HFFc6 (cell line): ENCODE results near the gene TMEM17. TPM values are rescaled to one million over a fixed set of nuclear protein-coding genes. Genes with fewer than 3 reads are reported as not detected.

Experiments used
- DNase-seq: peaks from one replicate; pipeline ENCODE4 v3.0.0-alpha.2; 2018
- H3K27ac Mint-ChIP-seq: 2 replicates; pipeline ENCODE4 v1.8.0; 2020; ENCODE audit warnings: mild to moderate bottlenecking, mixed read lengths
- H3K27me3 Mint-ChIP-seq: 2 replicates; pipeline ENCODE4 v1.8.0; 2021; ENCODE audit warnings: mild to moderate bottlenecking, moderate library complexity, mixed read lengths; ENCODE audit not compliant: insufficient read depth
- H3K36me3 Mint-ChIP-seq: 2 replicates; pipeline ENCODE4 v1.8.0; 2021; ENCODE audit warnings: low read depth, mixed read lengths
- H3K4me1 Mint-ChIP-seq: 2 replicates; pipeline ENCODE4 v1.8.0; 2020; ENCODE audit warnings: low read depth, mixed read lengths
- H3K4me3 Mint-ChIP-seq: 2 replicates; pipeline ENCODE4 v1.8.0; 2020; ENCODE audit warnings: mild to moderate bottlenecking, moderate library complexity, mixed read lengths
- H3K9me3 Mint-ChIP-seq: 2 replicates; pipeline ENCODE4 v1.8.0; 2020; ENCODE audit warnings: mild to moderate bottlenecking, mixed read lengths
- total RNA-seq, 6 experiments: library from RNA; stranded (reverse); fragmentation: NEBNext Ultra II Directional; extraction: Animal tissue kit (Norgen Biotek cat#: 25700); gene quantifications; 2 replicates in 1 of 6; 3 replicates in 5 of 6; pipeline ENCODE4 v1.2.3, GENCODE V29; 2021
- TF ChIP-seq, protein P1 (sequence below): fragments of 200-600 bp; sonication (generic); IDR thresholded peaks from 2 replicates; pipeline ENCODE4 v1.5.0; 2021; ENCODE audit warnings: antibody characterized with exemption, mild to moderate bottlenecking

TMEM17 gene
- total RNA-seq, 6 experiments from 2014 or later = 2.4 to 4.4 (median 3.4) TPM

- no peaks in the 10 kb centered on the region for H3K36me3 Mint-ChIP-seq
Observed at GRCh38 chr2:62466503-62466854, 39.5 kb downstream of the TMEM17 start.

GRCh38 chr2:62465741-62466502 lies 40.1 kb downstream of the TMEM17 start:
- Mint-ChIP-seq H3K9me3 (no peaks in the 10 kb centered on the region), H3K4me1 (peaks cover 19% of the 10 kb centered on the region), H3K36me3 (no peaks in the 10 kb centered on the region), H3K4me3 (no peak overlapping the region), H3K27me3 (no peaks in the 10 kb centered on the region; the same call in 1 of the 2 replicates), H3K27ac (no peak overlapping the region)
- DNase-seq = no peak
- TF ChIP-seq, protein P1, sequence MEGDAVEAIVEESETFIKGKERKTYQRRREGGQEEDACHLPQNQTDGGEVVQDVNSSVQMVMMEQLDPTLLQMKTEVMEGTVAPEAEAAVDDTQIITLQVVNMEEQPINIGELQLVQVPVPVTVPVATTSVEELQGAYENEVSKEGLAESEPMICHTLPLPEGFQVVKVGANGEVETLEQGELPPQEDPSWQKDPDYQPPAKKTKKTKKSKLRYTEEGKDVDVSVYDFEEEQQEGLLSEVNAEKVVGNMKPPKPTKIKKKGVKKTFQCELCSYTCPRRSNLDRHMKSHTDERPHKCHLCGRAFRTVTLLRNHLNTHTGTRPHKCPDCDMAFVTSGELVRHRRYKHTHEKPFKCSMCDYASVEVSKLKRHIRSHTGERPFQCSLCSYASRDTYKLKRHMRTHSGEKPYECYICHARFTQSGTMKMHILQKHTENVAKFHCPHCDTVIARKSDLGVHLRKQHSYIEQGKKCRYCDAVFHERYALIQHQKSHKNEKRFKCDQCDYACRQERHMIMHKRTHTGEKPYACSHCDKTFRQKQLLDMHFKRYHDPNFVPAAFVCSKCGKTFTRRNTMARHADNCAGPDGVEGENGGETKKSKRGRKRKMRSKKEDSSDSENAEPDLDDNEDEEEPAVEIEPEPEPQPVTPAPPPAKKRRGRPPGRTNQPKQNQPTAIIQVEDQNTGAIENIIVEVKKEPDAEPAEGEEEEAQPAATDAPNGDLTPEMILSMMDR = no peak

More at GRCh38 chr2:62466503-62466854, 39.5 kb downstream of the TMEM17 start:
- Mint-ChIP-seq H3K4me3 (no peak overlapping the region), H3K27me3 (no peaks in the 10 kb centered on the region; the same call in 1 of the 2 replicates), H3K9me3 (no peaks in the 10 kb centered on the region), H3K27ac (no peak overlapping the region), H3K4me1 (peaks cover 17% of the 10 kb centered on the region)
- TF ChIP-seq, protein P1 = no peak
- DNase-seq = no peak

DNA sequence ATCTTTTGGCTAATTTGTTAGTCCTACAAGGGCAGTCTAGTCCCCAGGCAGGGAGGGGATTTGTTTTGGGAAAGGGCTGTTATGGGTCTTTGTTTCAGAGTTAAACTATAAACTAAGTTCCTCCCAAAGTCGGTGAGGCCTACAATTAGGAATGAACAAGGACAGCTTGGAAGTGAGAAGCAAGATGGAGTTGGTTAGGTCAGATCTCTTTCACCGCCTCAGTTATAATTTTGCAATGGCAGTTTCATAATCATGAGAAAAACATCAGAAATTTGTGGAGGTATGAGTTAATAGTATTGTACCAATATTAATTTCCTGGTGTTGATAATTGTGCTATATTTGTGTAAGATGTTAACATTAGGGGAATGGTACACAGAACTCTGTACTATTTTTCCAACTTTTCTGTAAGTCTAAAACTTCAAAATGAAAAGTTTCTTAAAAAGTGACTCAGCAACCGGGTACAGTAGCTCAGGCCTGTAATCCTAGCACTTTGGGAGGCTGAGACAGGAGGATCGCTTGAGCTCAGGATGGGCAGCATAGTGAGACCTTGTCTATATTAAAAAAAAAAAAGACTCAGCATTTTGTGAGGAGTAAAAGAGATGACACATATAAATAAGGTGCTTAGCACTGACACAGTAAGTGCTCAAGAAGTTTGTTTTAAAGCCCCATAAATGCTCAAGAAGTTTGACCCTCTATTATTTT lies 40.8 kb downstream of the TMEM17 start:
- no peaks in the 10 kb centered on the region for H3K36me3 Mint-ChIP-seq

GRCh38 chr2:62464221-62465007 lies 41.6 kb downstream of the TMEM17 start:
- Mint-ChIP-seq H3K4me3 (no peak overlapping the region), H3K27me3 (no peaks in the 10 kb centered on the region; the same call in 1 of the 2 replicates), H3K9me3 (no peaks in the 10 kb centered on the region), H3K27ac (no peak overlapping the region), H3K36me3 (no peaks in the 10 kb centered on the region), H3K4me1 (peaks cover 19% of the 10 kb centered on the region)
- TF ChIP-seq, protein P1 = no peak
- no peak for DNase-seq

More for the DNA sequence above, 40.8 kb downstream of the TMEM17 start:
- Mint-ChIP-seq H3K27me3 (no peaks in the 10 kb centered on the region; the same call in 1 of the 2 replicates), H3K4me3 (no peak overlapping the region), H3K9me3 (no peaks in the 10 kb centered on the region), H3K4me1 (peaks cover 19% of the 10 kb centered on the region), H3K27ac (no peak overlapping the region)
- TF ChIP-seq, protein P1 = no peak
- no peak for DNase-seq

- Mint-ChIP-seq H3K27ac (no peak overlapping the region), H3K4me1 (peaks cover 32% of the 10 kb centered on the region), H3K27me3 (no peaks in the 10 kb centered on the region; the same call in 1 of the 2 replicates), H3K4me3 (no peak overlapping the region), H3K9me3 (no peaks in the 10 kb centered on the region), H3K36me3 (no peaks in the 10 kb centered on the region)
- TF ChIP-seq, protein P1 = no peak
- DNase-seq = no peak
Observed at GRCh38 chr2:62462211-62462610, 43.8 kb downstream of the TMEM17 start.
